OCI-LY1 (cell line): ENCODE results near the gene FANCG.

ENCODE experiments used
- H2AFZ ChIP-seq: fragments of 200-600 bp; sonication (generic), shearing (Covaris generic); 2 replicates; pipeline ENCODE4 v1.6.0; 2014; ENCODE audit warnings: antibody characterized with exemption, mild to moderate bottlenecking, low read length
- H3F3A ChIP-seq: fragments of 200-600 bp; sonication (generic), shearing (Covaris generic); 2 replicates; pipeline ENCODE4 v1.6.0; 2014; ENCODE audit warnings: mild to moderate bottlenecking, antibody characterized with exemption, low read length, moderate library complexity; ENCODE audit not compliant: insufficient read depth
- H3K27ac ChIP-seq: fragments of 200-600 bp; sonication (generic); 2 replicates; pipeline ENCODE4 v1.5.1; 2014; ENCODE audit warnings: low read length, mixed run types, mild to moderate bottlenecking, low read depth; ENCODE audit not compliant: poor library complexity, severe bottlenecking
- H3K27me3 ChIP-seq: fragments of 200-600 bp; sonication (generic); 2 replicates; pipeline ENCODE4 v1.6.0; 2014; ENCODE audit warnings: antibody characterized with exemption, mild to moderate bottlenecking, low read length, moderate library complexity; ENCODE audit not compliant: insufficient read depth
- H3K36me3 ChIP-seq: fragments of 200-600 bp; sonication (generic); 2 replicates; pipeline ENCODE4 v1.6.1; 2014; ENCODE audit warnings: mild to moderate bottlenecking, antibody characterized with exemption, low read length, moderate library complexity, mixed read lengths; ENCODE audit not compliant: insufficient read depth
- H3K4me1 ChIP-seq: fragments of 200-600 bp; sonication (generic); 2 replicates; pipeline ENCODE4 v1.5.1; 2014; ENCODE audit warnings: mild to moderate bottlenecking, low read length, moderate library complexity; ENCODE audit not compliant: insufficient read depth, severe bottlenecking
- H3K4me2 ChIP-seq: fragments of 200-600 bp; sonication (generic), shearing (Covaris generic); 2 replicates; pipeline ENCODE4 v1.6.1; 2014; ENCODE audit warnings: low read length
- H3K4me3 ChIP-seq: fragments of 200-600 bp; sonication (generic); 2 replicates; pipeline ENCODE4 v1.5.1; 2014; ENCODE audit warnings: low read length, low read depth, mild to moderate bottlenecking, mixed read lengths; ENCODE audit not compliant: poor library complexity, severe bottlenecking
- H3K79me2 ChIP-seq: fragments of 200-600 bp; shearing (Covaris generic); 2 replicates; pipeline ENCODE4 v1.6.1; 2016; ENCODE audit warnings: mixed run types, low read length, mixed read lengths; ENCODE audit not compliant: insufficient read depth
- H3K9ac ChIP-seq: fragments of 200-600 bp; sonication (generic), shearing (Covaris generic); 2 replicates; pipeline ENCODE4 v1.6.1; 2014; ENCODE audit warnings: mild to moderate bottlenecking, low read length, mixed read lengths
- H3K9me2 ChIP-seq: fragments of 200-600 bp; sonication (generic), shearing (Covaris generic); 2 replicates; pipeline ENCODE4 v1.6.1; 2014; ENCODE audit warnings: low read depth, mild to moderate bottlenecking, low read length, mixed read lengths
- H3K9me3 ChIP-seq: fragments of 200-600 bp; shearing (Covaris generic); 2 replicates; pipeline ENCODE4 v1.6.1; 2014; ENCODE audit warnings: low read length, mixed read lengths
- H4K20me1 ChIP-seq: fragments of 200-600 bp; sonication (generic), shearing (Covaris generic); 2 replicates; pipeline ENCODE4 v1.6.0; 2016; ENCODE audit warnings: mild to moderate bottlenecking, low read length; ENCODE audit not compliant: insufficient read depth
- EZH2 ChIP-seq: fragments of 200-600 bp; sonication (generic), shearing (Covaris generic); IDR thresholded peaks from 2 replicates; pipeline ENCODE4 v1.8.0; 2017; ENCODE audit warnings: borderline replicate concordance, mixed run types, mild to moderate bottlenecking, antibody characterized with exemption, low read length, moderate library complexity, mixed read lengths
- TF ChIP-seq, protein P1 (sequence below): fragments of 200-600 bp; sonication (generic), shearing (Covaris generic); IDR thresholded peaks from 2 replicates; pipeline ENCODE4 v1.5.1; 2017; ENCODE audit warnings: mild to moderate bottlenecking, antibody characterized with exemption, low read length, moderate library complexity, mixed read lengths

The FANCG gene

DNA sequence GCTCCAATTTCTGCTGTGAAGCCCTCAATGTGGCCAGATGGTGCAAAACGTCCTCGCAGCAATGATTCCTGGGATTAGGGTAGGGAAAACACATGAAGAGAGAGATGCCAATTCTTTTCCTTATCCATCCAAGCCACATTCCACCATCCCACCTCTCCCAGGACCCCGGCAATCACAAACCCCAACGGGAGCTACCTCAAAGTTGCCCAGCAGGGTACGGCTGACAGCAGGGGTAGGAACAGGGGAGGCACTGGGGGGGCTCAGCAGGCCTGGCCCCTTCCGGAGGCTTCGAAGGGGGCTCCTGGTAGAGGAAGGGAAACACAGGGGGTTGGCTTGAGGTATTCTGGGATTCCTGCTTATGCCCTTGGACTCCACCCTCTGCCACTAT lies 26.6 kb upstream of the FANCG start:
- TF ChIP-seq, protein P1, sequence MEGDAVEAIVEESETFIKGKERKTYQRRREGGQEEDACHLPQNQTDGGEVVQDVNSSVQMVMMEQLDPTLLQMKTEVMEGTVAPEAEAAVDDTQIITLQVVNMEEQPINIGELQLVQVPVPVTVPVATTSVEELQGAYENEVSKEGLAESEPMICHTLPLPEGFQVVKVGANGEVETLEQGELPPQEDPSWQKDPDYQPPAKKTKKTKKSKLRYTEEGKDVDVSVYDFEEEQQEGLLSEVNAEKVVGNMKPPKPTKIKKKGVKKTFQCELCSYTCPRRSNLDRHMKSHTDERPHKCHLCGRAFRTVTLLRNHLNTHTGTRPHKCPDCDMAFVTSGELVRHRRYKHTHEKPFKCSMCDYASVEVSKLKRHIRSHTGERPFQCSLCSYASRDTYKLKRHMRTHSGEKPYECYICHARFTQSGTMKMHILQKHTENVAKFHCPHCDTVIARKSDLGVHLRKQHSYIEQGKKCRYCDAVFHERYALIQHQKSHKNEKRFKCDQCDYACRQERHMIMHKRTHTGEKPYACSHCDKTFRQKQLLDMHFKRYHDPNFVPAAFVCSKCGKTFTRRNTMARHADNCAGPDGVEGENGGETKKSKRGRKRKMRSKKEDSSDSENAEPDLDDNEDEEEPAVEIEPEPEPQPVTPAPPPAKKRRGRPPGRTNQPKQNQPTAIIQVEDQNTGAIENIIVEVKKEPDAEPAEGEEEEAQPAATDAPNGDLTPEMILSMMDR: no peak
- no peak for TF ChIP-seq EZH2
- H3K36me3 ChIP-seq: peaks cover 4% of the 10 kb centered on the region
- peaks cover 8% of the 10 kb centered on the region for H3K79me2 ChIP-seq
- H3K9ac ChIP-seq: no peak overlapping the region
- H3F3A ChIP-seq: no peaks in the 10 kb centered on the region
- no peak overlapping the region for H3K27ac ChIP-seq
- no peaks in the 10 kb centered on the region for H3K9me2 ChIP-seq
- H3K4me3 ChIP-seq: no peak overlapping the region
- peaks cover 25% of the 10 kb centered on the region for H3K4me1 ChIP-seq
- no peaks in the 10 kb centered on the region for H4K20me1 ChIP-seq
- H2AFZ ChIP-seq: no peak overlapping the region
- H3K9me3 ChIP-seq: no peaks in the 10 kb centered on the region
- H3K27me3 ChIP-seq: no peaks in the 10 kb centered on the region
- no peak overlapping the region for H3K4me2 ChIP-seq

DNA sequence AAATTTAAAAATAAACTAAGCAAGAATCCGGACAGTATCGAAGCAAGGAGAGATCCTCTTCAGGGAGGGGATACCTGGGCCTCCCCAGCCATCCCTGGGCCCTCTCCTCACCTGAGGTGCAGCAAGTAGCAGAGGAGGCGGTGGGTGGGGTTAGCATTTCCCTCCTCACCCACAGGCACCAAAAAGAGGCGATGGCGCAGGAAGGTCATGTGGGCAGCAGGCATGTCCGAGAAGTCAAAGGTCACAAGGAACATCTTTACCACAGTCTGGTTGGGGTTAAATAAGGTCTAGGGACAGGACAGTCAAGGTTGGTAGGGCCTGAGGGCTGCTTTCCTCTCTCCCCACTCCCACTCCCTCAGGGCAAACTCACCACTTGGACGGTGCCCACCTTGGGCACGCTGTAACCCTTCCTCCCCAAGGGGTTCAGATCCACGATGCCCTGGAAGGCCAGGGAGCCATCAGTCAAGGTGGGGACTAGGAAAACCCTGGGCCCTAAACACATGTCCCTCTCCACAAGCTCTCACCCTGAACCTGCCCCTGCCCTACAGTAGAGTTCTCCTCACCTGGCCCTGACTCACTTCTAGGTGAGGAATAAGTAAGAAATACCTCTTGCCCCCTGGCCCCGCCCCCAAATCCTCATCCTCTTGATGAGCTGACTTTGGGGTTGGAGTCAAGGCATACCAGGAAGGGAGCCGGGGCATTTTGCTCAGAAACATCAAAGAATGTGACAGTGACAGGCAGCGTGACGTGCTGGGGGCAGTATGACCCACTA lies 26.0 kb upstream of the FANCG start:
- H3K79me2 ChIP-seq: peaks cover 8% of the 10 kb centered on the region

DNA sequence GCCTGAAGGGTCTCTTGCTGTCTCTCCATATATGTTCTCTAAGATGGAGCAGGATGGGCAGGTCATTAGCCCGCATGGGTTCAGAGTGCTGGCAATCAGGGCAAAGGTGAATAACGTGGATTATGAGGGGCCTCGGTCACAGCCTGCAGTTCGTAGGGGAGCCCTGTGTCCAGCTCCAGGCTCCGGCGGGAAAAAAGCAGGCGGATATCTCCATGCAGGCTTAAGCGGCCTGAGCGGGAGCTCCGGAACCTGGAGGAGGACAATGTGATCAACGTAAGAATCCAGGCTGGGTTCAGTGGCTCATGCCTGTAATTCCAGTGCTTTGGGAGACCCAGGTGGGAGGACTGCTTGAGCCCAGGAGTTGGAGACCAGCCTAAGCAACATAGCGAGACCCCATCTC lies 25.4 kb upstream of the FANCG start:
- no peak overlapping the region for H3K9ac ChIP-seq
- H3K9me2 ChIP-seq: no peaks in the 10 kb centered on the region
- H3K4me1 ChIP-seq: peaks cover 19% of the 10 kb centered on the region
- no peaks in the 10 kb centered on the region for H3K27me3 ChIP-seq
- H3K4me2 ChIP-seq: no peak overlapping the region
- H4K20me1 ChIP-seq: no peaks in the 10 kb centered on the region
- TF ChIP-seq, protein P1: no peak
- no peak for TF ChIP-seq EZH2
- no peak overlapping the region for H3K27ac ChIP-seq
- H3K36me3 ChIP-seq: peaks cover 16% of the 10 kb centered on the region
- no peak overlapping the region for H3K4me3 ChIP-seq
- no peaks in the 10 kb centered on the region for H3K9me3 ChIP-seq
- H3K79me2 ChIP-seq: peaks cover 8% of the 10 kb centered on the region
- no peak overlapping the region for H2AFZ ChIP-seq
- no peaks in the 10 kb centered on the region for H3F3A ChIP-seq

More for the DNA sequence above, 26.0 kb upstream of the FANCG start:
- TF ChIP-seq, protein P1: no peak
- TF ChIP-seq EZH2: no peak
- H3K9ac ChIP-seq: no peak overlapping the region
- no peak overlapping the region for H3K27ac ChIP-seq
- peaks cover 20% of the 10 kb centered on the region for H3K4me1 ChIP-seq
- H3F3A ChIP-seq: no peaks in the 10 kb centered on the region
- H3K9me3 ChIP-seq: no peaks in the 10 kb centered on the region
- no peaks in the 10 kb centered on the region for H4K20me1 ChIP-seq
- no peak overlapping the region for H2AFZ ChIP-seq
- no peak overlapping the region for H3K4me3 ChIP-seq
- H3K4me2 ChIP-seq: no peak overlapping the region
- no peaks in the 10 kb centered on the region for H3K27me3 ChIP-seq
- no peaks in the 10 kb centered on the region for H3K9me2 ChIP-seq
- H3K36me3 ChIP-seq: peaks cover 9% of the 10 kb centered on the region
